HG03565 (cell line): ENCODE results near the gene ADRM1.

Experiments
- ATAC-seq: cut with Tn5 transposase; IDR thresholded peaks from one replicate; pipeline ENCODE4 v1.9.1; 2021; ENCODE audit warnings: mild to moderate bottlenecking, moderate library complexity; ENCODE audit not compliant: unreplicated experiment

ADRM1 gene

GRCh38 chr20:62309947-62310756, 7.4 kb downstream of the ADRM1 start:
- ATAC-seq = no peak

DNA sequence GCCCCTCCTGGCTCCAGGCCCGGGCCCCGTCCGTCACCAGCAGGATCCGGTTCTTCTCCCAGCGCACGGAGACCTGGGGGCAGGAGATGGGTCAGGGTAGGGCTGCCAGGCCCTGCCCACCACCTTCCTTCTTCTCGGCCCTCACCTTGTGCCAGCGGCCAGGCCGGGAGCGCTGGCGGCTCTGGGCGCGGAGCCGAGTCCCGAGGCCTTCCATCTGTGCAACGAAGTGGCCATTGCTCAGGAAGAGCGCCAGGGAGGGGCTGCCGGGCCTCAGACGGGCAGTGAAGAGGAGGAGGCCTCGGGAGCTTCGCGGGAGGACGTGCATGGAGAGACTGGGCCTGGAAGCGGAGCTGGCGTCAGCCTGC, 7.9 kb downstream of the ADRM1 start:
- ATAC-seq = no peak

DNA sequence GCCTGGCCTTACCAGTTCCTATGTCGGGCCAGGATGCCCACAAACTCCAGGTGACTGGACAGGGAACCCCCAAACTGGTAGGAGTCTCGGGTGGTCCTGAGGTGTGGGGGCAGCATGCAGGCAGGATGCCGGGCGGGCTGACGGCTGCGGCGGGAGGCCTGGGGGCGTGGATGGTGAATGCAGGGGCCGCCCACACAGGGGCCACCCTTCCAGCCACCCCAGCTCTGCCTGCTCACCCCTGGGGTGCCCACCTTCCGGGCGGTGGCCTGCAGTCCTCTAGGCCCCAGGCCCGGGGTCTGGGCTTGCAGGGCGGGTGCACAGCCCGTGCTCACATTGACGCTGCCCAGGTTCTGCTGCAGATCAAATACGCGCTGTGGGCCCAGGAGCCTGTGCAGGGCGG, 8.4 kb downstream of the ADRM1 start:
- ATAC-seq = no peak

DNA sequence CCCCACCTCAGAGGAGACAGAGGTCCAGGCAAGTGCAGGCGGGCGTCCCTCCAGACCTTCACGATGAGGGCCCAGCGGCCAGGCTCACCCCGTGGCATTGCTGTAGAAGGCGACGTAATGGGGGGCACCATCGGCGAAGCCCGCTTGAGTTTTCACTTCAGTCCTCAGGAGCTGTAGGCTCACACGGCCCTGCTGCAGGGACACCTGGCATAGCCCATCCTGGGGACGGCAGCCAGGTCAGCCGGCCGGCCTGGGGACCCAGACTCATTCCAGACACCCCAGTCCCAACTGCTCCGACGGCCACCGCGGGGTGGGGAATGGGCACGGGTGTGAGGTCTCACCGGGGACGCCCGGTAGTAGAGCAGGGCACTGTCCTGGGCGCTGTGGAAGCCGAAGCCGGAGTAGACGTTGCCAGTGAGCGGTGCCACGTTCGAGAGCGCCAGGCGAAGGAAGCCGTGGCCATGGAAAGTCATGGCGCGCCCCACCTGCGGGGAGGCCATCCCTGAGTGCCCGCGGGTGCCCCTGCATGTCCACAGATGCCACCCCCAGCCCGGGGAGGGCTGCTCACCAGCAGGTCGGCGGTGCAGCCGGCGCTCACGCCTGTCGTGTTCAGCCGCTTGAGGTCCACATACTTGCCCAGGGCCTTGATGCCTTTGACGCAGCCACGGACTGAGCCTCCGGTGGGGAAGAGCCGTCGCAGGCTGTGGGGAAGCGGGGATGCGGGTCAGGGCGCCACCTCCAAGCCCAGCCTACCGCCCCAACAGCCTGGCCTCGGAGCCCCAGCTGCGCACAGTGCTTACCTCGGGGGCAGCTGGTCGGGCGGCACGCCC, 9.2 kb downstream of the ADRM1 start:
- ATAC-seq = no peak

DNA sequence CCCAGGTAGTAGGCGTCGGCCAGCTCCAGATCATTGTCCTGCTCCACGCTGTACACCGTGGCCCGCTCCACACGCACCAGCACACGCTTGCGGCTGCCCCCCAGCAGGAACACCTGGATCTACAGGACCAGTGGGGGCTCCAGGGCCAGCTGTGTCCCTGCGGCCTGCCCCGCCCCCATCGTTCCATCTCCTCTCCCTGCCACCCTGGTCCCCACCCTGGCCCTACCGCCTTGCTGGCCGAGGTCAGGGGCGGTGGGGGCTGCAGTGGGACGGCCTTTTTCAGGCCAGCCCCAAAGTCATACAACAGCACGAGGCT, 9.8 kb downstream of the ADRM1 start:
- no peak for ATAC-seq

GRCh38 chr20:62313021-62313420, 10.2 kb downstream of the ADRM1 start:
- ATAC-seq = no peak

DNA sequence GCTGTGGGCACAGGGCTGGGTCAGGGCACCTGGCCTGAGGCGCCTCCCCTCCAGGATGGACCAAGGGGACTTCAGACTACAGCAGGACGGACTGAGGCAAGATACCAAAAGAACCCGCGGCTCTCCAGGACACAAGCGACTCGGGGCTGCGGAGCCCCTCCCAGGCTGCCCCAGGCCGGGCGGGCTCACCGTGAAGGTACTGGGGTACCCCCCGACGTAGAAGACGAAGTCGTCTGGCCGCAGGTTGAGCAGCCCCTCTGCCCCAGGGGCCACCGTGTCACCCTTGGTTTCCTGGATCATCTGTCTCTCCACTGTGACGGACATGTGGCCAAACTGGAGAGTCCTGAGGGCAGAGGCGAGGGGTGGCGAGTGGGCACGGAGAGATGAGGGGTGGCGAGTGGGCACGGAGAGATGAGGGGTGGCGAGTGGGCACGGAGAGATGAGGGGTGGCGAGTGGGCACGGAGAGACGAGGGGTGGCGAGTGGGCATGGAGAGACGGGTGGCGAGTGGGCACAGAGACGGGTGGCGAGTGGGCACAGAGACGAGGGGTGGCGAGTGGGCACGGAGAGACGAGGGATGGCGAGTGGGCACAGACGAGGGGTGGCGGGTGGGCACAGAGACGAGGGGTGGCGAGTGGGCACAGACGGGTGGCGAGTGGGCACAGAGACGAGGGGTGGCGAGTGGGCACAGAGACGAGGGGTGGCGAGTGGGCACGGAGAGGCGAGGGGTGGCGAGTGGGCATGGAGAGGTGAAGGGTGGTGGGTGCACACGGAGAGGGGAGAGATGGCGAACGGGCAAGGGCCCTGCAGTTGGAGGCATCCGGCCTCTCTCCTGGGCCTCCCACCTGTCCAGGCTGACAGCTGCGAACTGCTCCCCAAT, 10.9 kb downstream of the ADRM1 start:
- no peak for ATAC-seq

DNA sequence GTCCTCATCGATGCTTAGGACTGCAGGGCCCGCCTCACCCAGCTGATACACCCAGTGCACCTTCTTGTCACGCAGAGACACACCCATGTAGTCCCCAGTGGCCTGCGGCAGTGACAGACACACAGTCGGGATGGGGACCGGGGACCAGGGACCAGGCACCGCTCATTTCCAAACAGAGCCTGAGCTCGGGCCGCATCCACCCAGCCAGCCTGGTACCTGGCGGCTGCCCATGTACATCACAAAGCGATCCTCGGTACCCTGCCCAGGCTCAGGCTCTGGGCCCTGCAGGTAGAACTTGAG, 11.5 kb downstream of the ADRM1 start:
- no peak for ATAC-seq

- no peak for ATAC-seq
Measured at GRCh38 chr20:62314711-62315302, 12.0 kb downstream of the ADRM1 start.

DNA sequence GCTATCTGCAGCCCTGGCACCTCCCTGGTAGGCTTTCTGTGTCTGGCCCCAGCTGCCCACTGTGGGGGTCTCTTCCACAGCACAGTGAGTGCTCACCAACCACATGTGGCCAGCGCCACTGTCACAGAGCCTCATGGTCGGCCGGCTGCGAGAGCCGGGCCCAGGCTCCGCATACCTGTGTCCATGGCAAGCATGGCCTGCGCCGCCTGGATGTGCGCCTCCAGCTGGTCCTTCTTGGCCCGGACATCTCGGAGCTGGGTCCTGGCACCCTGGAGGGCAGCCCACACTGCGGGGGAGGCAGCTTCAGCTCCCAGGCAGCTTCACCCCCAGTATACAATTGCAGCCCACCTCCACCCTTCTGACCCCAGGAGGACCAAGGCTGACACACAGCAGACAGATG, 13.0 kb downstream of the ADRM1 start:
- no peak for ATAC-seq

DNA sequence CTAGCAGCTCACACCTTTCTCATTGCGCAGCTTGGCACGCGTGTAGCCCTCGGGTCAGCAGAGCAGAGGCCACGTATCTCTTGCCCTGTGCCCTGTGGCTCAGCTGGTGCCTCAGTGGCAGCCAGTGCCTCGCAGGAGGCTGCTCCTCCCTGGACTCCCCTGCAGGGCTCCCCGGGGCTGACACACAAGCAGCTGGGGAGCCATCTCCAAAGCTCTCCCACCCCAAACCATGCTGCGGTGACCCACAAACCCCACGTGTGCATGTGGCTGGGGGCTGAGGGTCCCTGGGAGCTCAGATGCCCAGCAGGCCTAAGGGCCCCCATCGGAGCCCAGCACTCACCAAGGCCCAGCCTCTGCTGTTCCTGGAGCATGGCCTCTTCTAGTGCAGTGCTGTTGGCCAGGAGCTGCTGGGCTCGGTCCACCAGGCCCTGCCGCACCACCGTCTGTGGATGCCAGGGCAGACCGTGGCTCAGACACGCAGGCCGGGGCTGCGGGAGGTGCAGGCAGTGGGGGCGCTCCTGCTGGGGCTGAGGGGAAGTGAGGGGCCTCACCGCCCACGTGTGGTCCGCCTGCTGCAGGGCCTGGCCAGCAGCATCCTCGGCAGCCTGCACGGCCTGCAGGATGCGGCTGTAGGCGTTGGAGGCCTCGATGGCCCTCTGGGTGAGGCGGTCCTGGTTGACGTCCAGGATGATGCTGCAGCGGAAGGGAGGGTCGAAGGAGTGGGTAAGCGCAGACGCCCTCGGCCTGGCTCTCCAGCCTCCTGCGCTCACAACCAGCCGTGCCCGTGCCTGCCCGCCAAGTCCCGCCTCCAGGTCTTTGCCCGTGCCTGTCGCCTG, 13.8 kb downstream of the ADRM1 start:
- ATAC-seq = no peak

DNA sequence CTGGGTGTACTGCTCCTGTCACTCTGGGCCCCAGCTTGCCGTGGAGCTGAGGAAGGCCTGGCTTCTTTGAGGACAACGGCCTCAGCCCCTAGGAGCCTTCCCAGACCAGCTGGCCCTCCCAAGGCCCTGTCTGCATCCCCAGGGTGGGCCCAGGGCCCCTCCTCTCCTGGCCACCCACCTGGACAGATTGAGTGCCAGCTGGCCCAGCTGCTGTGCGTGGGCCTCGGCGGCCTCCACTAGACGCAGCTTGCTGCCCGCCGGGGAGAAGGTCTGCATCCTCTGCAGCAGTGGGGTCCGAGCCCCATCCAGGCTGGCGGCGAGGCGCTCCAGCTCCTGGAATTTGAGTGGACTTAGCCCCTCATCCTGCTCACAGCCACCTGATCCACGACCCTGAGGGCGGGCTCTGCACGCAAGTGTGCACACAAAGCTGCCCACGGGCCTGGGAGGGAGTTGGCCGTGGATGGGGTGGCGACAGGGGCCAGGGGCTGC, 14.4 kb downstream of the ADRM1 start:
- ATAC-seq = no peak

- ATAC-seq = no peak
Measured at GRCh38 chr20:62318400-62319345, 15.9 kb downstream of the ADRM1 start.

DNA sequence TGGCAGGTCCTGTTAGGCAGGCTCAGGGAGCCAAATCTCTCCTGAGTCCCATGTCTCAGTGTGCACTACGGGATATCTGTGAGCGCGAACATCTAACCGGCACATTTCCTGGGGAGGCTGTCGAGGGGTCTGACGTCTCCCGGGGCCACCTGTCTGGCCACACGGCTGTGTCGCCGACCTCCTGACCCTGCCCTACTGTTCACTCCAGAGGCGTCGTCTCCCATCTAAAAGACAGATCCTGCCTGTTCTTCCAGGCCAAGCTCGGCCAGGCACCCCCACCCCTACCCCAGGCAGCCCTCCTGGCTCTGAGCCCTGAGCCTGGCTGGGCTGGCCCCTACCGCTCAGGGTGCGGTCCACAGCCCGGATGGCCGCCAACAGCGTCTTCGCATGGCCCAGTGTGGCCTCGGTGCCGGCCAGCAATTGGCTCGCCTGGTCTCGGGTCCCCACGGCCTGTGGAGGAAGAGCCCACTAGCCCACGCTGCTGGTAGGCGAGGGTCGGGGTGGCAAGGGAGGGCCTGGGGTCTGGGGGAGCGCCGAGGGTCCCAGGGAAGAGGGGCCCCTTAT, 16.6 kb downstream of the ADRM1 start:
- ATAC-seq = no peak

DNA sequence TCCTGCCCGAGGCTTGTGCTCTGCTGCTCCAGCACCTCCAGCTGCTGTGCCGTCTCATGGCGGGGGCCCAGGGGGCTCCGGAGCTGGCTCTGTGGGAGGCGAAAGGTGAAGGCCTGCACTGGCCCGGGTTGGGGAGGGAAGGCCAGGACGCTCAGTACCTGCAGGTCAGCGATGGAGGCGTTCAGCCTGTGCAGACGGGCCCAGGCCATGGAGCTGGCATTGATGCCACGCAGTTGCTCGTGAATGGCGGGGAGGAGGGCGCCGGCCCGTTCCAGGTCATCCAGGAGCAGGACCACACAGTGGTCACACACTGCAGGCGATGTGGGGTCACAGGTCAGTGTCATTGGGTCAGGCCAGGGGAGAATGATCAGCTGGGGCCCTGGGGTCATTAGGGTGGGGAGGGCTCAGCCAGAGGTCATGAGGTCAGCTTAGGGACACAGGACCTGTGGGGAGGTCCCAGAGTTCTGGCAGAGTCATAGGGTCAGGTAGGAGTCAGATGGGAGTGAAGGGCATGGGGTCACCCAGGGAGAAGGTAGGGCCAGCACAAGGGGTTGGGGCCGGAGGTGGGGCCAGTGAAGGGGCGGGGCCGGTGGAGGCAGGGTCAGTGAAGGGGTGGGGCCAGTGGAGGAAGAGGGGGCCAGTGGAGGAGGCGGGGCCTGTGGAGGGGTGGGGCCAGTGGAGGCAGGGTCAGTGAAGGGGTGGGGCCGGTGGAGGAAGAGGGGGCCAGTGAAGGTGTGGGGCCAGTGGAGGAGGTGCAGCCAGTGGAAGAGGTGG, 18.0 kb downstream of the ADRM1 start:
- ATAC-seq = no peak

DNA sequence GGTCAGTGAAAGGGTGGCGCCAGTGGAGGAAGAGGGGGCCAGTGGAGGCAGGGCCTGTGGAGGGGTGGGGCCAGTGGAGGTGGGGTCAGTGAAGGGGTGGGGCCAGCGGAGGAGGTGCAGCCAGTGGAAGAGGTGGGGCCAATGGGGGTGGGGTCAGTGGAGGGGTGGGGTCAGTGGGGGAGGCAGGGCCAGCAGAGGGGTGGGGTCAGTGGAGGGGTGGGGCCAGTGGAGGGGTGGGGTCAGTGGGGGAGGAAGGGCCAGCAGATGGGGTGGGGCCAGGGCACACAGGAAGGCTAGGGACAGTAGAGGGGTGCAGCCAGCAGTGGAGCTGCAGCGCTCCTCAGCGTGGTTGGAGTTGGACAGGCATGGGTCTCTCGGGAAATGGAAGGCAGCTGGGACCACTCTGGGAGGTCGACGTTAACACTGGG, 18.7 kb downstream of the ADRM1 start:
- no peak for ATAC-seq

DNA sequence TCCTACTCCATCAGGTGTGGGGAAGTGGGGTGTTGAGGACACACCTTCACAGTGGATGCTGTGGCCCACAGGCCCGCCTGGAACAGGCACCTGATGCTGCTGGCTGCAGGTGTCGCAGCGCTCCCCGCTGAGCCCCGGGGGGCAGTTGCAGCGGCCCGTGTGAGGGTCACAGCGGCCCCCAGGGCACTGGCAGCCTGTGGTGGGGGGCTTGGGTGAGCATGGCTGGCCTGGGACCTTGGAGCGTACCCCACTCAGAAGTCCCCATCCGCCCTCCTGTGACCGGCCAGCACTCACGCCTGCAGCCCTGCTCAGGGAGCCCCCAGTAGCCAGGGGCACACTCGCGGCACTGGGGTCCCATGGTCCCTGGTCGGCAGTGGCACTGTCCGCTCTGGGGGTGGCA, 19.2 kb downstream of the ADRM1 start:
- no peak for ATAC-seq

DNA sequence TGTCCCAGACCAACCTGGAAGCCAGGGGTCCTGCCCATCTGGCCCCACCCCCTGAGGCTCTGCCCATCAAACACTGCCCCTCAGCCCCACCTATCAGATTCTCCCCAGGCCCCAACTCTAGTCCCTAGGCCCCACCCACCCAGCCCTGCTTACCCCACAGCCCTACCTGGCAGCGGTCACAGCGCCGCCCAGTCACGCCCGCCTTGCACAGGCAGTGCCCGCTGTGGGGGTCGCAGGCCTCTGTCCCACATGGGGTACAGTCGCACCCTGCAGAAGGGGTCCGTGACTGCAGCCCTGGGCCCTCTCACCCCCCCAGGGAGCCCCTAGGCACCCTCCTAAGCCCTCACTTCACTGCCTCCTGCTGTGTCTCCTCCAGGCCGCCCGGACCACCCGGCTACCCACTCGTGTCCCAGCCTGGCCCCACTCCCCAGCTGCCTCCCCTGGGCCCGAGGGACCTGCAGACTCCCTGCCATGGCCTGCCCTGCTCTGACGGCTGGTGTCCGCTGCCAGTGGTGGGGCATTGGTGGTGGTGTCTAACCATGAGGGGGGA, 19.8 kb downstream of the ADRM1 start:
- no peak for ATAC-seq
